GM23338 (cell line): Measurements from ENCODE around the gene ZNF532. TPM values are rescaled to one million over a fixed set of nuclear protein-coding genes. Genes with fewer than 3 reads are reported as not detected.
A peak's percentile ranks its signal among the peaks of the same experiment; 100 is the strongest.

Experiments
- ATAC-seq: fragments of 200-7000 bp; cut with Tn5 transposase; 3 replicates; pipeline ENCODE4 v1.9.1; 2020
- DNase-seq: peaks from one replicate; pipeline ENCODE4 v3.0.0-alpha.2; 2015; ENCODE audit warnings: low spot score
- H2AFZ ChIP-seq: fragments of 200-600 bp; sonication (generic); 2 replicates; pipeline ENCODE4 v1.8.0; 2016; ENCODE audit warnings: antibody characterized with exemption, mild to moderate bottlenecking, moderate library complexity
- H3F3A ChIP-seq: fragments of 200-600 bp; sonication (generic); replicated peaks from 2 replicates; pipeline ENCODE4 v1.8.0; 2017; ENCODE audit warnings: antibody characterized with exemption, mixed run types, low read depth
- H3K27ac ChIP-seq: fragments of 200-600 bp; sonication (generic); 2 replicates; pipeline ENCODE4 v1.6.1; 2016; ENCODE audit warnings: low read depth
- H3K27me3 ChIP-seq: fragments of 200-600 bp; sonication (generic); 2 replicates; pipeline ENCODE4 v1.8.0; 2016; ENCODE audit warnings: mild to moderate bottlenecking, mixed run types, moderate library complexity; ENCODE audit not compliant: insufficient read depth
- H3K36me3 ChIP-seq: fragments of 200-600 bp; sonication (generic); 2 replicates; pipeline ENCODE4 v1.8.0; 2016; ENCODE audit warnings: mild to moderate bottlenecking; ENCODE audit not compliant: insufficient read depth
- H3K4me1 ChIP-seq: fragments of 200-600 bp; sonication (generic); 2 replicates; pipeline ENCODE4 v1.8.0; 2016; ENCODE audit warnings: mild to moderate bottlenecking, moderate library complexity; ENCODE audit not compliant: insufficient read depth
- H3K4me2 ChIP-seq: fragments of 200-600 bp; sonication (generic); 2 replicates; pipeline ENCODE4 v1.7.1; 2017; ENCODE audit warnings: mixed run types
- H3K4me3 ChIP-seq: fragments of 200-600 bp; sonication (generic); 2 replicates; pipeline ENCODE4 v1.6.1; 2016; ENCODE audit warnings: mixed run types
- H3K79me2 ChIP-seq: fragments of 200-600 bp; sonication (generic); replicated peaks from 2 replicates; pipeline ENCODE4 v1.8.0; 2017; ENCODE audit warnings: mild to moderate bottlenecking; ENCODE audit not compliant: insufficient read depth
- H3K9me2 ChIP-seq: fragments of 200-600 bp; sonication (generic); 2 replicates; pipeline ENCODE4 v1.8.0; 2017; ENCODE audit not compliant: insufficient read depth
- H4K20me1 ChIP-seq: fragments of 200-600 bp; sonication (generic); replicated peaks from 2 replicates; pipeline ENCODE4 v1.8.0; 2017; ENCODE audit warnings: mild to moderate bottlenecking; ENCODE audit not compliant: insufficient read depth
- H3K27ac Mint-ChIP-seq: 2 replicates; pipeline ENCODE4 v1.8.0; 2020; ENCODE audit warnings: inconsistent platforms, mild to moderate bottlenecking, moderate library complexity, mixed read lengths
- H3K27me3 Mint-ChIP-seq: 3 replicates; pipeline ENCODE4 v1.8.0; 2022; ENCODE audit warnings: low read depth, mild to moderate bottlenecking, moderate library complexity, mixed read lengths, inconsistent platforms; ENCODE audit not compliant: insufficient read depth, poor library complexity
- H3K36me3 Mint-ChIP-seq: 3 replicates; pipeline ENCODE4 v1.8.0; 2021; ENCODE audit warnings: low read depth, mild to moderate bottlenecking, inconsistent platforms, moderate library complexity, mixed read lengths
- H3K4me1 Mint-ChIP-seq: 3 replicates; pipeline ENCODE4 v1.8.0; 2020; ENCODE audit warnings: mild to moderate bottlenecking, inconsistent platforms, mixed read lengths
- H3K4me3 Mint-ChIP-seq: 3 replicates; pipeline ENCODE4 v1.8.0; 2021; ENCODE audit warnings: moderate library complexity, mild to moderate bottlenecking, inconsistent platforms, mixed read lengths
- H3K9me3 Mint-ChIP-seq: 3 replicates; pipeline ENCODE4 v1.8.0; 2020; ENCODE audit warnings: moderate library complexity, mild to moderate bottlenecking, inconsistent platforms, mixed read lengths
- CREB1 ChIP-seq: fragments of 250-450 bp; sonication (Bioruptor Pico); IDR thresholded peaks from 2 replicates; pipeline ENCODE4 v1.5.0; 2020; ENCODE audit warnings: low read depth, mild to moderate bottlenecking, moderate library complexity
- ETS1 ChIP-seq: IDR thresholded peaks from 2 replicates; pipeline ENCODE4 v1.6.1; 2016; ENCODE audit warnings: antibody characterized with exemption
- EZH2phosphoT487 ChIP-seq: fragments of 200-600 bp; sonication (generic); IDR thresholded peaks from one replicate; pipeline ENCODE4 v1.8.1; 2018; ENCODE audit warnings: antibody characterized with exemption; ENCODE audit not compliant: unreplicated experiment
- JUNB ChIP-seq: IDR thresholded peaks from one replicate; pipeline ENCODE4 v1.6.1; 2016; ENCODE audit warnings: antibody characterized with exemption; ENCODE audit not compliant: unreplicated experiment
- NANOG ChIP-seq: IDR thresholded peaks from 2 replicates; pipeline ENCODE4 v1.6.1; 2016; ENCODE audit warnings: antibody characterized with exemption, borderline replicate concordance
- REST ChIP-seq: IDR thresholded peaks from one replicate; pipeline ENCODE4 v1.6.1; 2018; ENCODE audit warnings: antibody characterized with exemption; ENCODE audit not compliant: unreplicated experiment
- ZNF114 ChIP-seq: fragments of 250-450 bp; sonication (Bioruptor Pico); IDR thresholded peaks from 2 replicates; pipeline ENCODE4 v1.5.0; 2020; ENCODE audit warnings: mild to moderate bottlenecking, moderate library complexity
- ZNF331 ChIP-seq: fragments of 250-450 bp; sonication (Bioruptor Pico); IDR thresholded peaks from 2 replicates; pipeline ENCODE4 v1.5.0; 2020; ENCODE audit warnings: low read depth, mild to moderate bottlenecking, moderate library complexity
- ZNF462 ChIP-seq: fragments of 250-450 bp; sonication (Bioruptor Pico); IDR thresholded peaks from 2 replicates; pipeline ENCODE4 v1.5.0; 2020; ENCODE audit warnings: mild to moderate bottlenecking, moderate library complexity
- polyA plus RNA-seq: library from polyadenylated mRNA; unstranded; fragments of >200 nt; fragmentation: Nextera tagmentation; extraction: Ambion mirVana; gene quantifications from 2 replicates; pipeline ENCODE4 v1.2.1, GENCODE V29; 2016
- total RNA-seq: library from RNA; depleted of rRNA; stranded (reverse); fragments of >200 nt; shearing (Covaris generic); gene quantifications from 2 replicates; pipeline ENCODE4 v1.2.3, GENCODE V29; 2014

ZNF532 gene
- total and polyA plus RNA-seq, 2 experiments from 2014 or later = 51.5 to 225 TPM

- H3K9me3 Mint-ChIP-seq = no peaks in the 10 kb centered on the region
- TF ChIP-seq NANOG (no peak), ETS1 (no peak)
- peaks cover 76% of the 10 kb centered on the region for H3K4me1 Mint-ChIP-seq
- Histone ChIP-seq H3K9me2 (no peaks in the 10 kb centered on the region), H4K20me1 (peaks cover 75% of the 10 kb centered on the region), H3K36me3 (peaks cover 26% of the 10 kb centered on the region), H3K27ac (peak overlapping the region; percentile 81), H3K4me3 (no peak overlapping the region), H3K27me3 (no peaks in the 10 kb centered on the region), H2AFZ (no peak overlapping the region), H3F3A (peaks cover 20% of the 10 kb centered on the region), H3K4me1 (peaks cover 52% of the 10 kb centered on the region), H3K4me2 (no peak overlapping the region), H3K79me2 (peaks cover 100% of the 10 kb centered on the region)
- no peak for DNase-seq
- no peak for ATAC-seq
- H3K4me3 Mint-ChIP-seq = no peak overlapping the region
- H3K27ac Mint-ChIP-seq = peak overlapping the region; percentile 58; the same call in 1 of the 2 replicates
- H3K36me3 Mint-ChIP-seq = peaks cover 87% of the 10 kb centered on the region
- H3K27me3 Mint-ChIP-seq = peaks cover 12% of the 10 kb centered on the region
Measured at GRCh38 chr18:58898010-58898799, 33.5 kb downstream of the ZNF532 start.

GRCh38 chr18:58900015-58900649 lies 35.5 kb downstream of the ZNF532 start:
- H3K4me1 Mint-ChIP-seq = peaks cover 66% of the 10 kb centered on the region
- Histone ChIP-seq H2AFZ (no peak overlapping the region), H3K27me3 (no peaks in the 10 kb centered on the region), H3K4me3 (no peak overlapping the region), H3K27ac (peak overlapping the region; percentile 81; the same call in 1 of the 2 replicates), H3K79me2 (peaks cover 100% of the 10 kb centered on the region), H3K4me2 (peak overlapping the region; percentile 50; the same call in 1 of the 2 replicates), H4K20me1 (peaks cover 65% of the 10 kb centered on the region), H3K36me3 (peaks cover 26% of the 10 kb centered on the region), H3F3A (peaks cover 15% of the 10 kb centered on the region; the same call in 1 of the 2 replicates), H3K4me1 (peaks cover 35% of the 10 kb centered on the region), H3K9me2 (no peaks in the 10 kb centered on the region)
- H3K27ac Mint-ChIP-seq = peak overlapping the region; percentile 89
- no peak overlapping the region; the same call in 2 of the 3 replicates for H3K4me3 Mint-ChIP-seq
- peaks cover 91% of the 10 kb centered on the region for H3K36me3 Mint-ChIP-seq
- DNase-seq (no peak), ATAC-seq (no peak)
- H3K27me3 Mint-ChIP-seq = peaks cover 9% of the 10 kb centered on the region
- H3K9me3 Mint-ChIP-seq = no peaks in the 10 kb centered on the region
- no peak for TF ChIP-seq ZNF114 (CRISPR knock-in tag)
- no peak for TF ChIP-seq ZNF331 (CRISPR knock-in tag)
- no peak for TF ChIP-seq ZNF462 (CRISPR knock-in tag)
- no peak for TF ChIP-seq REST
- TF ChIP-seq CREB1 (CRISPR knock-in tag) = no peak
- no peak for TF ChIP-seq NANOG
- TF ChIP-seq JUNB = no peak
- no peak for TF ChIP-seq EZH2phosphoT487
